ENCODE results near the gene PPIL4. TPM values are rescaled to one million over a fixed set of nuclear protein-coding genes. Genes with fewer than 3 reads are reported as not detected.

Gene PPIL4
- total RNA-seq, 3 donors from 2014 or later = 34.7 to 46.0 (median 36.2) TPM

DNA sequence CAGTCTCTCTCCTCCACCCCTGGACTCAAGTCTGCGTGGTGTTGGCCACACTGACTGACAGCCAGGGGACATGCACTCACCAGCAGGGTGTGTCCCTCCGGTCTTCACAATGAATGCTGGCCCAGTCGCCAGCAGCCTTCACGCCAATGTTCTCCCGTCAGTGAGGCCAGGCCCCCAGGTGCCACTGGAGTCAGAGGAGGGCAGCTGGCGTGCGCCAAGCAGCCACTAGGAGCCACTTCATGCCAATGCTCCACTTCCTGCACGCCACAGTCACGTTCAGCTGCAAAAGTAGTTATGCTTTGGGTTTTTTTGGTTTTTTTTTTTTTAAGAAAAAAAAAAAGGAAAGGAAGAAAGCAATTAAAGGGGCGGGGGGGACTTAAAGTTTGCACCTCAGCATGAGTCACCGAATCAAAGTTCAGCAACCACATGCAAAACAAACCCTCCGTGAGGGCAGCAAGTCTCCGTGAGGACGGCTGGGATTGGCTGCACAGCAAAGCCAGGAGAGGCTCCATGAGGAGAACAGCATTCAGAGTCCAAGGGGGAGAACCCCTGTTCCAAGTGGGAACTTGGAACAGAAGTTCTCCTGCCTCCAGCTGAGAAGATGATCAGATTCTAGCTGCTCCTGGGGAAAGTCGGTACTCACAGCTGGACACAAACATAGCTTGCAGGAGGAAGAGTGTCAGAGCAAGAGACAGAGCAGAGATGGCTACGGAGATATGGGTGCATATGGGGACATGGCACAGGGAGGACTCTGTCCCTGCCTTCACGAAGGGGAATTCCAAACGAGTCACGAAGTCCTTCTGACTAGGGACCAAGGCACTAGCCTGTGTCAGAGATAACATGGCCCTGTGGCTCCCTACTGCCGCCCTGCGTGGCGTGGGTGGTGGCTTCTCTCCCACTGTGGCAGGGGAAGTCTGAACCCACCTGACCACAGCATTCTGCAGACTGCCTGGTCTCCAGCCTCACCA lies 60.8 kb downstream of the PPIL4 start, which contains the start of gene ZC3H12D:
Gene ZC3H12D (minus strand): TSS at position 282 of the 968 bp plus-strand sequence. CDS start 10,471 bp downstream, outside the sequence.
- Histone ChIP-seq H3K4me3 (peak within 1 kb of the TSS in 2 of 3 donors; percentile 7 to 33), H3K9me3 (no peaks in the 10 kb centered on the region), H3K4me1 (peaks cover 0 to 5% of the 10 kb centered on the region in 2 donors), H3K27ac (peak within 1 kb of the TSS in 1 of 2 donors; percentile 25), H3K27me3 (no peaks in the 10 kb centered on the region), H3K36me3 (no peaks in the 10 kb centered on the region)
- intact Hi-C loops (cut with DNase I; ENCODE audit: low total_unique reads) = no loop called here
- no peak for TF ChIP-seq POLR2AphosphoS5 (IDR thresholded peaks at IDR 0.05)
- TF ChIP-seq, protein P1, sequence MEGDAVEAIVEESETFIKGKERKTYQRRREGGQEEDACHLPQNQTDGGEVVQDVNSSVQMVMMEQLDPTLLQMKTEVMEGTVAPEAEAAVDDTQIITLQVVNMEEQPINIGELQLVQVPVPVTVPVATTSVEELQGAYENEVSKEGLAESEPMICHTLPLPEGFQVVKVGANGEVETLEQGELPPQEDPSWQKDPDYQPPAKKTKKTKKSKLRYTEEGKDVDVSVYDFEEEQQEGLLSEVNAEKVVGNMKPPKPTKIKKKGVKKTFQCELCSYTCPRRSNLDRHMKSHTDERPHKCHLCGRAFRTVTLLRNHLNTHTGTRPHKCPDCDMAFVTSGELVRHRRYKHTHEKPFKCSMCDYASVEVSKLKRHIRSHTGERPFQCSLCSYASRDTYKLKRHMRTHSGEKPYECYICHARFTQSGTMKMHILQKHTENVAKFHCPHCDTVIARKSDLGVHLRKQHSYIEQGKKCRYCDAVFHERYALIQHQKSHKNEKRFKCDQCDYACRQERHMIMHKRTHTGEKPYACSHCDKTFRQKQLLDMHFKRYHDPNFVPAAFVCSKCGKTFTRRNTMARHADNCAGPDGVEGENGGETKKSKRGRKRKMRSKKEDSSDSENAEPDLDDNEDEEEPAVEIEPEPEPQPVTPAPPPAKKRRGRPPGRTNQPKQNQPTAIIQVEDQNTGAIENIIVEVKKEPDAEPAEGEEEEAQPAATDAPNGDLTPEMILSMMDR (IDR thresholded peaks at IDR 0.05) = peak in 1 of 3 donors; percentile 13
- TF ChIP-seq POLR2A (IDR thresholded peaks at IDR 0.05) = no peak
- no peak for DNase-seq (ENCODE audit: low spot score in 2 of 2)

DNA sequence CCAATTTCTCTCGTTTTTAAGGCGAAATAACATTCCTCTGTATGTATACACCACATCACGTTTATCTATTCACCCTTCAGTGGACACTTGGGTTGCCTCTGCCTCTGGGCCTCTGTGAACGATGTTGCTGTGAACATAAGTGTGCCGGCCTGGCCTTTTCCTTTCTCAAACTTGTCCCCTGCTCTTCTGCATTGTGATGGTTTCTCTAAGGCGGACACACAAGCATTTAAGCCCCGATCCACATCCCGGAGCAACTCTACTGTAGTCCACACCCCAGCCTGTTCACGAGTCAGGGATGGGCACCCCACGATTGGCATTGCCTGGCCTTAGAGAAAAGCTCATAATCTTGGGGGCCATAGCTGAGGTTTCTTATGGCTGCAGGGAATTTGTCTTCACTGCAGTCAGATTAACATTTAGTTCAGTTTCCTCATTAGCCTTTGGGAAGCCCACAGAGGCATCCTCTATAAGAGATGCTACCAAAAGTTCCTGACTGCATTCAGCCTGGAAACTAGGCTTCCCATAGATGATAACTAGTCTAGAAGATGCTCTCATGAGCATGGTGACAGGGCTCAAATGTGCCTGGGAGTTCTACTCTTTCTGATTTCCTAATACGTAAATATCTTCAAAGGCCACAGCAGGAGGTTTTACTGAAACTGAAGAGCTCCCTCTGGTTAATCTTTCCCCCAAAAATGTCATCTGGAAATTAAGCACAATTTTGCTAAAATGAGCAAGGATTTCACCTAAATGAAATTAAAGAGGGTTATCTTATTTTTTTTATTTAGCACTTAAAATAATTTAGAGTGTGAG lies 61.8 kb downstream of the PPIL4 start:
- Histone ChIP-seq H3K27me3 (no peaks in the 10 kb centered on the region), H3K36me3 (no peaks in the 10 kb centered on the region), H3K27ac (peak overlapping the region in 1 of 2 donors; percentile 20), H3K9me3 (no peaks in the 10 kb centered on the region), H3K4me1 (peaks cover 0 to 5% of the 10 kb centered on the region in 2 donors), H3K4me3 (peak overlapping the region in 1 of 3 donors; percentile 7)
- DNase-seq (ENCODE audit: low spot score in 2 of 2) = no peak
- no peak for TF ChIP-seq POLR2A (IDR thresholded peaks at IDR 0.05)
- TF ChIP-seq POLR2AphosphoS5 (IDR thresholded peaks at IDR 0.05) = no peak
- TF ChIP-seq, protein P1 (IDR thresholded peaks at IDR 0.05) = no peak
- intact Hi-C loops (cut with DNase I; ENCODE audit: low total_unique reads) = no loop called here

DNA sequence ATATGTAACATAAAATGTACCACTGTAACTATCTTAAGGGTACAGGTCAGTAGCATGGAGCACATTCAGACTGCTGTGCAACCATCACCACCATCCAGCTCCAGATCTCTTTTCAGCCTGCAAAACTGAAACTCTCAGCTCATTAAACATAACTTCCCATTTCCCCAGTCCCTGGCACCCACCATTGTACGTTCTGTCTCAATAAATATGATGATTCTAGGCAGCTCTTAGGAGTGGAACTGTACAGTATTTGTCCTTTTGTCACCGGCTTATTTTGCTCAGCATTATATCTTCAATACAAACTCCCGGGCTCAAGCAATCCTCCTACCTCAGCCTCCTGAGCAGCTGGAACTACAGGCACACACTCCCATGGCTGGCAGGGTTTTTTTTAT lies 62.5 kb downstream of the PPIL4 start:
- no peak overlapping the region for H3K4me3 ChIP-seq
- intact Hi-C loops (cut with DNase I; ENCODE audit: low total_unique reads) = no loop called here
- DNase-seq (ENCODE audit: low spot score in 2 of 2) = no peak
- no peaks in the 10 kb centered on the region for H3K27me3 ChIP-seq
- no peaks in the 10 kb centered on the region for H3K36me3 ChIP-seq
- no peaks in the 10 kb centered on the region for H3K9me3 ChIP-seq
- TF ChIP-seq POLR2AphosphoS5 (IDR thresholded peaks at IDR 0.05) = no peak
- TF ChIP-seq POLR2A (IDR thresholded peaks at IDR 0.05) = no peak
- TF ChIP-seq, protein P1 (IDR thresholded peaks at IDR 0.05) = no peak
- H3K27ac ChIP-seq = no peak overlapping the region
- peaks cover 0 to 5% of the 10 kb centered on the region in 2 donors for H3K4me1 ChIP-seq

DNA sequence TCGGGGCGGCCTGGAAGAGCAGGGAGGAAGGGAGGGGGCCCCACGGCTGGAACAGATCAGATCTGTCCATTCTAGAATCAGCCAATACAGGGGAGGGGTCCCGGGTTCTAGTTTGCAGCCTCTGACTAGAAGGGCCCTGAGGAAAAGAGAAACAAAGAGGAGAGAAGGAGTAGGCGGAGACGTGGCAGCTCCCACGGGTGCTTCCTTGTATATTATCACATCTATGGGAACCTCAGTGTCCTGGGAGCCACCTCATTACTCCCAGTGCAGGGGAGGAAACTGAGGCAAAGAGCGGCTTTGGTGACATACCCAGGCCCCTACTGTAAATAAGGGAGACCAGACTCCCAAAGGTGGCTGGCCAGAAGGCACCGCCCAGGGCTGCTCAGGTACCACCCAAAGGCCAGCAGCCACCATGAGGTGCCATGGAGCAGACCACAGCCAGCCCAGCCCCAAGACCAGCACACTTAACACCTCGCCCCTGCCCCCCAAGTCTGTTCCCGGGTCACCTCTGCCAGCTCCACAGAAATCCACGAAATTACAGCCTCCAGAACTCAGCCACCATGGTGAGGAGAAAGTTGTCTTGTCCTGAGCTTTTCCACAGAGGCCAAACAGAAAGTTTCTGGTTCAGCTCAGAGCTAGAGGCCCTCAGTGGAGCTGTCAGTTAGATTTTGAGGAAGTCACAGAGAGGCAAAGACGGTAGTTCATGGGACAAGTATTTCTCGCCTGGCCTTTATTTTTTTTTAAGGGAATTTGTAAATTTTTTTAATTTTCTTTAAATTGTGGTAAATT lies 63.1 kb downstream of the PPIL4 start:
- Histone ChIP-seq H3K27me3 (no peaks in the 10 kb centered on the region), H3K4me3 (peak overlapping the region; percentile 36 to 63 (median 44)), H3K9me3 (no peaks in the 10 kb centered on the region), H3K27ac (peak overlapping the region; percentile 53 to 82), H3K4me1 (peaks cover 0 to 5% of the 10 kb centered on the region in 2 donors), H3K36me3 (no peaks in the 10 kb centered on the region)
- intact Hi-C loops (cut with DNase I; ENCODE audit: low total_unique reads) = no loop called here
- no peak for TF ChIP-seq POLR2A (IDR thresholded peaks at IDR 0.05)
- TF ChIP-seq, protein P1 (IDR thresholded peaks at IDR 0.05) = no peak
- no peak for TF ChIP-seq POLR2AphosphoS5 (IDR thresholded peaks at IDR 0.05)
- no peak for DNase-seq (ENCODE audit: low spot score in 2 of 2)
